Naive thymus-derived CD4-positive, alpha-beta T cell (primary cell): ENCODE measurements around the gene TOP3A. TPM values are rescaled to one million over a fixed set of nuclear protein-coding genes. Genes with fewer than 3 reads are reported as not detected.

Source experiments
- microRNA-seq: library from miRNA; unstranded; fragments of <30 nt; microRNA quantifications from one replicate; pipeline ENCODE4 v1.2.0, GENCODE V29; 2022; ENCODE audit warnings: borderline microRNAs expressed
- polyA plus RNA-seq, 2 donors: library from polyadenylated mRNA; unstranded; fragments of 300-500 nt; fragmentation: Illumina TruSeq; gene quantifications; one replicate each; pipeline ENCODE4 v1.2.3, GENCODE V29; 2021
- total RNA-seq, 6 experiments: library from RNA in 5 of 6; stranded (reverse) in 5 of 6; gene quantifications; 1 replicate in 5 of 6; 2 replicates in 1 of 6; pipeline ENCODE4 v1.2.3 and lab custom pipeline; 2021 to 2026

TOP3A gene
- total and polyA plus RNA-seq, 7 experiments from 2014 or later: 13.7 to 74.9 (median 39.7) TPM

Small RNA genes within 50 kb of the gene (microRNA-seq; reads per million reads assigned to microRNA genes)
- gene MIR6778: not detected

Other genes with a start within 250 kb of the TOP3A start
- 10 to 100 TPM; 39.6 to 54.7 (median 48.8) TPM for gene DRG2, start 227.0 kb downstream of the TOP3A start, total RNA-seq
- gene DRG2, start 227.0 kb downstream of the TOP3A start, polyA plus RNA-seq: 10 to 100 TPM; 37.7 to 46.0 TPM
- gene MYO15A, start 206.2 kb downstream of the TOP3A start, total RNA-seq: 1 to 10 TPM in 3 of 5 experiments, under 1 TPM in 2; 0.53 to 2.0 (median 1.2) TPM
- under 1 TPM; 0.41 to 0.43 TPM for gene MYO15A, start 206.2 kb downstream of the TOP3A start, polyA plus RNA-seq
- 100 to 1,000 TPM in 3 of 5 experiments, 10 to 100 TPM in 2; 97.4 to 135 (median 108) TPM for gene ALKBH5, start 131.2 kb downstream of the TOP3A start, total RNA-seq
- gene ALKBH5, start 131.2 kb downstream of the TOP3A start, polyA plus RNA-seq: 100 to 1,000 TPM; 121 to 154 TPM
- gene LLGL1, start 89.4 kb downstream of the TOP3A start, total RNA-seq: 10 to 100 TPM; 12.9 to 21.6 (median 16.5) TPM
- 1 to 10 TPM in 1 of 2 donors, under 1 TPM in 1; 0.89 to 2.0 TPM for gene LLGL1, start 89.4 kb downstream of the TOP3A start, polyA plus RNA-seq
- 100 to 1,000 TPM; 253 to 348 (median 303) TPM for gene FLII, start 56.3 kb downstream of the TOP3A start, total RNA-seq
- 100 to 1,000 TPM in 1 of 2 donors, 10 to 100 TPM in 1; 93.1 to 198 TPM for gene FLII, start 56.3 kb downstream of the TOP3A start, polyA plus RNA-seq
- 10 to 100 TPM in 4 of 5 experiments, 1 to 10 TPM in 1; 6.5 to 22.5 (median 15.1) TPM for gene MIEF2, start 54.3 kb downstream of the TOP3A start, total RNA-seq
- gene MIEF2, start 54.3 kb downstream of the TOP3A start, polyA plus RNA-seq: 10 to 100 TPM; 11.3 to 19.6 TPM
- gene SMCR8, start 299 bp upstream of the TOP3A start, total RNA-seq: 10 to 100 TPM; 29.0 to 61.7 (median 52.1) TPM
- 1 to 10 TPM; 5.2 to 8.0 TPM for gene SMCR8, start 299 bp upstream of the TOP3A start, polyA plus RNA-seq
- gene SHMT1, start 48.6 kb upstream of the TOP3A start, total RNA-seq: 10 to 100 TPM in 4 of 5 experiments, 1 to 10 TPM in 1; 7.5 to 44.0 (median 14.7) TPM
- 10 to 100 TPM; 24.8 to 25.8 TPM for gene SHMT1, start 48.6 kb upstream of the TOP3A start, polyA plus RNA-seq
- gene EVPLL, start 62.8 kb upstream of the TOP3A start, total RNA-seq: not detected
- gene EVPLL, start 62.8 kb upstream of the TOP3A start, polyA plus RNA-seq: under 1 TPM in 1 of 2 donors, not detected in 1; 0.46 TPM
- 1 to 10 TPM in 1 of 5 experiments, under 1 TPM in 3, not detected in 1; 0.24 to 1.4 (median 0.80) TPM for gene LGALS9C, start 161.8 kb upstream of the TOP3A start, total RNA-seq
- gene LGALS9C, start 161.8 kb upstream of the TOP3A start, polyA plus RNA-seq: not detected